ENCODE data around the gene STOX2.
A peak's percentile ranks its signal among the peaks of the same experiment; 100 is the strongest.

The STOX2 gene

DNA sequence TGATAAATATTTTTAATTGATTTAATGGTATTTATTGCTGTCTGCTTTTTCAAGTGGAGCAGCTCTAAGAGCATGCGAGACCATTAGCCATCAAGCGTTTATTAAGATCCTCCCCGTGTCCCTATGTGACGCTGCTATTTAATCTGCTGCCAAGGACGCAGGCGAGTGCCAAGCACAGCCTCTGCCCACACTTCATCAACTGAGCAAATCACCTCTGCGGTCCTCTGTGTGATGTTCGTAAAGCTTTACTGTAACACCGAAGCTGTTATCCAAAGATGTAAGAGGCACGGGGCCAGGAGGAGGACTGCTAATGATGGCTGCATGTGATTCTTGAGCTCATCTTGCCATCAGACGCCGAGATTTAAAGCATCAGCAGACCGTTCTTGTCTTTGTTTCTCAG is 79.5 kb downstream of the STOX2 start:
- Histone ChIP-seq H3K27ac (no peak overlapping the region), H3K4me3 (no peak overlapping the region)
- TF ChIP-seq, protein P1, sequence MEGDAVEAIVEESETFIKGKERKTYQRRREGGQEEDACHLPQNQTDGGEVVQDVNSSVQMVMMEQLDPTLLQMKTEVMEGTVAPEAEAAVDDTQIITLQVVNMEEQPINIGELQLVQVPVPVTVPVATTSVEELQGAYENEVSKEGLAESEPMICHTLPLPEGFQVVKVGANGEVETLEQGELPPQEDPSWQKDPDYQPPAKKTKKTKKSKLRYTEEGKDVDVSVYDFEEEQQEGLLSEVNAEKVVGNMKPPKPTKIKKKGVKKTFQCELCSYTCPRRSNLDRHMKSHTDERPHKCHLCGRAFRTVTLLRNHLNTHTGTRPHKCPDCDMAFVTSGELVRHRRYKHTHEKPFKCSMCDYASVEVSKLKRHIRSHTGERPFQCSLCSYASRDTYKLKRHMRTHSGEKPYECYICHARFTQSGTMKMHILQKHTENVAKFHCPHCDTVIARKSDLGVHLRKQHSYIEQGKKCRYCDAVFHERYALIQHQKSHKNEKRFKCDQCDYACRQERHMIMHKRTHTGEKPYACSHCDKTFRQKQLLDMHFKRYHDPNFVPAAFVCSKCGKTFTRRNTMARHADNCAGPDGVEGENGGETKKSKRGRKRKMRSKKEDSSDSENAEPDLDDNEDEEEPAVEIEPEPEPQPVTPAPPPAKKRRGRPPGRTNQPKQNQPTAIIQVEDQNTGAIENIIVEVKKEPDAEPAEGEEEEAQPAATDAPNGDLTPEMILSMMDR (IDR thresholded peaks at IDR 0.05) = no peak
- no peak for DNase-seq (ENCODE audit: low spot score)

DNA sequence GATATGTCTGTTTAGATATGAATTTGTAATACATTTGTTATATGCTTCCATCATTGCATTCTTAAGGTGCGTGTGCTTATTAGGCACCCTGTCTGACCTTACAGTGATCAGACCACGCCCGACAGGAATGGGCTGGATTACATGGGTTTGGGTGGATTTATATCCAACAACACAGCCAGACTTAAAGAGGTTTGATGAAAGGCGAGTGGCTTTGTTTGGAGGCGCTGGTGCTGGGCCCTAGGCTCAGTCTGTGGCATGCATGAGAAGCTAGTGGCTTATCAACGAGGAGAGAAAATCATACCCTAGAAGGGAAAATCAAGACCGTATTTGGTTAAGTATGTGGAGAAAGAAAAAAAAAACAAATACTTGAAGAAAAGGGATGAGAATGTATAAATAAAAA is 80.7 kb downstream of the STOX2 start:
- TF ChIP-seq, protein P1 (IDR thresholded peaks at IDR 0.05) = no peak
- Histone ChIP-seq H3K27ac (no peak overlapping the region), H3K4me3 (no peak overlapping the region)
- no peak for DNase-seq (ENCODE audit: low spot score)

DNA sequence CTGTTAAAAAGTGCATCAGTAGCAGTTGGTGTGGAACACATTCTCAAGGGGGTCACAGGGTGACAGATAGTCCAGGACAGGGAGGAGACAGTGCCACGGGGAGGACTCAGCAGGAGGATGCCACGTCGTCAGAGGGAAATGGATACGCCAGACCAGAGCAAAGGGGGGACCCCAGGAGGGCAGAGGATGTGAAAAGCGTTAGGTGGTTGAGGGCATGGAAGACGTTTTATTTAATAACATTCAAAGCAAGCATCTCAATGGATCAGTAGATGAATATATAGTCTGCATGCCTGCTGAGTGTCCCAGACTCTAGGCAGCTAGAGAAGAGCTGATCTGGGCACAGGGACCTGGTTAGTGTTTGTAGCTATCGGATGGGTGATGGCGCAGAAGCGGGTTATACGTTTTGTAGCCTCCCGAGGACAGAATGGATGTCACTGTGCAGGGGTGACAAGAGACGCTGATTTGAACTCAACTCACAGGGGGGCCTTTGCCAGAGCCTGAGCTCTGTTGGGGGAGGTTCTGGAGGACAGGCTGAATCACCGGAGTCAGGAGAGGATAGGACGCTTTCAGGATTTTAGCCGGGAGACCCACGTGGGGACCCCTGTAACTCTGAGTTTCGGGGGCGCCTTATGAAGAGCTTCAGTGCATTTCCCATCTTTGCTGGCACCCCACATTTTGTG is 81.3 kb downstream of the STOX2 start:
- no peak overlapping the region for H3K27ac ChIP-seq
- DNase-seq (ENCODE audit: low spot score) = no peak
- TF ChIP-seq, protein P1 (IDR thresholded peaks at IDR 0.05) = no peak
- no peak overlapping the region for H3K4me3 ChIP-seq

DNA sequence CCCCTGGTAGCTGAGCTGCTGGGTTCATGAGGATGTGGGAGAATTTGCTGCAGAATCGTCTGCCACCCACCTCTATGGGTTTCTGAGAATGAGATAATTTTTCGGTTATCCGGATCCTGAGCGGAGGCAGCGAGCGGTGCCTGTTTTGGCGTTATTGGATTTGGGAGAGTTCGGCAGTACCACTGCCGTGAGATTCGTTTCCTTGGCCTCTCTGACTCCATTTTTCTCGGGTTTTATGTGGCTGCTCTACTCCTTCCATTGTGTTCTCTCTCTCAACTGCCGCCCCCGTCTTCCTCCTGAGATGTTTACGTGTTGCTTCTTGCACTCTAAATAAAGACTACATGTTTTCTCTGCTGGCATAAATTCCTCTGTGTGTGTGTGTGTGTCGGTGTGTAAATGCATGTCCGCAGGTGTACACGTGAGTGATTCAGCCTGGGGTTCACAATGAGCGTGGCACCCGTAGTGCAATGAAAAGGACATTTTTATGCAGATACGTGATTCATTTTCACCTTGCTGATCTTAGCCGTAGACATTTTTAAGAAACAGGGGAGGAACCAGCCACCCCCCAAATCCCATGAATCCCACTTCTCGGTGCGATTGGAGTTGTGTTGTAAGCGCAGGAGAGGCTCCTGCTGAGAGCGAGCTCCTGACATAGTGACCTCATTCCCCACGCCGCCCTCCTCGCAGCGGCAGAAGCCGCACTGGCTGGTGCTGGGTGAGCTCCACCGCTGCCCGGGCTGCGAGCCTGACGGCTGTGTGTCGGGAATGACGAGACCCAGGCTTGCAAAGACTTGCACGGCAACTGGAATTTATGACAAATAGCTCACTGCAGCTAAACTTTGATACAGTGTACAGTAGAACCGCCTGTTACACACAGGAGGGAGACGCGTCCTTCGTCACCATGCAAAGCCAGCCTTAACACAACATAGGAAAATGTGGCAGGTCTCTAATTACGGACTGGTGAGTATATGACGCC is 82.2 kb downstream of the STOX2 start:
- peak; percentile 85 for DNase-seq (ENCODE audit: low spot score)
- TF ChIP-seq, protein P1 (IDR thresholded peaks at IDR 0.05) = no peak
- H3K4me3 ChIP-seq = peak overlapping the region; percentile 73
- H3K27ac ChIP-seq = peak overlapping the region; percentile 65 to 79

DNA sequence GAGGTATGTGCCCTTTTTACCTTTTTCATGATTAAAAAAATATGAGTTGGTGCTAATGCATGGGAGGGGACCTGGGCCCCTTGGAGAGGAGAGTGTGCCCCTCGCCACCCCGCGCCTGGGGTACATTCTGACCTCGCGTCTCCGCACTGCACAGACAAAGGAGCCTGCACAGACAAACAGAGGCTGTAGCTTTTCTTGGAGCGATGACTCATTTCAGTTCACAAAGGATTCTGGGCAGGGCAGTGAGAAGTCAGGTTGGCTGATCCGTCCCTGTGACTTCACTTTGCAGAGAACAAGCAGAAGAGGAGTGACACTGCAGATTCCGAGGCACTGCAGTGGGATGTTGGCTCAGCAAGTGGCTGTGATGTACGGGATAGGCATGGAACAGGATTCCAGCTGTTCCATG is 82.9 kb downstream of the STOX2 start:
- TF ChIP-seq, protein P1 (IDR thresholded peaks at IDR 0.05) = no peak
- H3K4me3 ChIP-seq = peak overlapping the region; percentile 73
- peak; percentile 86 for DNase-seq (ENCODE audit: low spot score)
- peak overlapping the region; percentile 65 to 79 for H3K27ac ChIP-seq

DNA sequence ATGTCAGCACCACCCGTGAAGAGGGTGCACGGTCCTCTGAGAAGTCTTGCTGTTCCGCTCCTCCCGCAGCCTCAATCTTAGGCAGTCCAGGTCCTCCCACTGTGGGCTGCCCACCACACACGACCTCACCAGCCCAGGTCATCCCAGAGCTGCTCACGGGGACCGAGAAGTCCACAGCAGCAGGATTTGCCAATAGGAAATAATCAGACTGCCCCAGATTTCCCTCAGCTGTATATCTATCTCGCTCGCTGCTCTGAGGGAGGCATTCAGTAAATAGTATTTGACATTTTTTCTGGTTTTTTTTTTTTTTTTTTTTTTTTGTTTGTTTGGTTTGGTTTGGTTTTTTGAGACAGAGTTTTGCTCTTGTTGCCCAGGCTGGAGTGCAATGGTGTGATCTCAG is 83.8 kb downstream of the STOX2 start:
- H3K4me3 ChIP-seq = peak overlapping the region; percentile 73
- DNase-seq (ENCODE audit: low spot score) = no peak
- H3K27ac ChIP-seq = peak overlapping the region; percentile 60 to 79
- TF ChIP-seq, protein P1 (IDR thresholded peaks at IDR 0.05) = no peak

Data from coronary artery (tissue), 2 donors.